HuH-7 (cell line): ENCODE measurements around the gene GAS6.
A peak's percentile ranks its signal among the peaks of the same experiment; 100 is the strongest.

Experiments
- DNase-seq: peaks from one replicate; pipeline ENCODE4 v3.0.0; 2011; ENCODE audit warnings: low spot score

GAS6 gene

GRCh38 chr13:113819731-113820715 lies 43.9 kb downstream of the GAS6 start:
- DNase-seq = no peak

- no peak for DNase-seq
Measured at GRCh38 chr13:113819341-113819730, 44.5 kb downstream of the GAS6 start.

- no peak for DNase-seq
Measured at GRCh38 chr13:113818700-113819295, 45.1 kb downstream of the GAS6 start.

- DNase-seq = no peak
Measured at GRCh38 chr13:113817860-113818691, 45.8 kb downstream of the GAS6 start.

- DNase-seq = peak; percentile 84
Measured at GRCh38 chr13:113816946-113817859, 46.7 kb downstream of the GAS6 start.

- no peak for DNase-seq
Measured at GRCh38 chr13:113816254-113816929, 47.5 kb downstream of the GAS6 start.

- DNase-seq = no peak
Measured at GRCh38 chr13:113815151-113816058, 48.5 kb downstream of the GAS6 start.

GRCh38 chr13:113814435-113814821 lies 49.4 kb downstream of the GAS6 start:
- DNase-seq = no peak

- no peak for DNase-seq
Measured at GRCh38 chr13:113813749-113814434, 50.0 kb downstream of the GAS6 start.

- no peak for DNase-seq
Measured at GRCh38 chr13:113813070-113813748, 50.7 kb downstream of the GAS6 start.

GRCh38 chr13:113812178-113813040 lies 51.5 kb downstream of the GAS6 start:
- DNase-seq = no peak

- no peak for DNase-seq
Measured at GRCh38 chr13:113811081-113811928, 52.6 kb downstream of the GAS6 start.

- no peak for DNase-seq
Measured at GRCh38 chr13:113810640-113811039, 53.2 kb downstream of the GAS6 start.

GRCh38 chr13:113809934-113810333 lies 53.9 kb downstream of the GAS6 start:
- no peak for DNase-seq

GRCh38 chr13:113808058-113808834 lies 55.6 kb downstream of the GAS6 start:
- DNase-seq = no peak

- no peak for DNase-seq
Measured at GRCh38 chr13:113806526-113806925, 57.4 kb downstream of the GAS6 start.
